RWPE1 (cell line): ENCODE measurements around the gene PRAMEF1.

Experiments used
- CTCF ChIA-PET: fragments of 350-600 bp; sonication (Branson Sonifier 250); formaldehyde crosslinking; extraction: SDS; loops from one replicate; lab custom pipeline; 2021; lab: Yijun Ruan, JAX
- POLR2A ChIA-PET: fragments of 400-600 bp; formaldehyde crosslinking; extraction: SDS; loops from one replicate; lab custom pipeline; 2020; ENCODE audit warnings: antibody characterized with exemption; ENCODE audit not compliant: low non-redundant PET; lab: Yijun Ruan, JAX
- DNase-seq: peaks from one replicate; pipeline ENCODE4 v3.0.0; 2012; ENCODE audit warnings: low spot score
- H3K27ac ChIP-seq: fragments of 450-650 bp; 2 replicates; pipeline ENCODE4 v1.5.1; 2017
- CTCF ChIP-seq: fragments of 450-650 bp; conservative IDR thresholded peaks from 2 replicates; pipeline ENCODE4 v1.5.1; 2017; ENCODE audit warnings: low read depth, mild to moderate bottlenecking

The PRAMEF1 gene

GRCh38 chr1:12772520-12772919, 18.7 kb upstream of the PRAMEF1 start:
- no peak for TF ChIP-seq CTCF
- POLR2A ChIA-PET, result no interaction called here
- no peak for DNase-seq
- CTCF ChIA-PET, result no interaction called here
- H3K27ac ChIP-seq, result no peak overlapping the region

GRCh38 chr1:12773438-12773837, 17.8 kb upstream of the PRAMEF1 start, which contains the start of gene PRAMEF12:
PRAMEF12 (plus strand) TSS chr1:12773738; CDS start chr1:12774868, 1,130 bp downstream.
- ChIA-PET CTCF (no interaction called here), POLR2A (no interaction called here)
- TF ChIP-seq CTCF, result no peak
- DNase-seq, result no peak
- no peak within 1 kb of the TSS for H3K27ac ChIP-seq

- POLR2A ChIA-PET, result no interaction called here
- CTCF ChIA-PET, result no interaction called here
- no peak for TF ChIP-seq CTCF
- no peak overlapping the region for H3K27ac ChIP-seq
- DNase-seq, result no peak
These were observed 16.3 kb upstream of the PRAMEF1 start for GRCh38 chr1:12774801-12775345.

- TF ChIP-seq CTCF, result no peak
- POLR2A ChIA-PET, result no interaction called here
- no peak overlapping the region for H3K27ac ChIP-seq
- CTCF ChIA-PET, result no interaction called here
- no peak for DNase-seq
These were observed 15.8 kb upstream of the PRAMEF1 start for GRCh38 chr1:12775443-12775842.

- POLR2A ChIA-PET, result no interaction called here
- no peak for DNase-seq
- TF ChIP-seq CTCF, result no peak
- CTCF ChIA-PET, result no interaction called here
- no peak overlapping the region for H3K27ac ChIP-seq
These were observed 14.2 kb upstream of the PRAMEF1 start for GRCh38 chr1:12776801-12777557.

- no peak for DNase-seq
- CTCF ChIA-PET, result no interaction called here
- POLR2A ChIA-PET, result no interaction called here
- H3K27ac ChIP-seq, result no peak overlapping the region
- TF ChIP-seq CTCF, result no peak
These were observed 13.1 kb upstream of the PRAMEF1 start for GRCh38 chr1:12778061-12778460.
